WI38 (cell line): ENCODE data around the gene SOX18.

Source experiments
- H3K4me3 ChIP-seq: 2 replicates; pipeline ENCODE4 v1.5.1; 2011; ENCODE audit warnings: low read depth, mild to moderate bottlenecking, control low read depth, low read length
- CTCF ChIP-seq: IDR thresholded peaks from 2 replicates; pipeline ENCODE4 v1.5.1; 2012; ENCODE audit warnings: low read depth, mild to moderate bottlenecking, control low read depth, low read length

SOX18 gene

GRCh38 chr20:64025826-64026412, 23.5 kb downstream of the SOX18 start:
- H3K4me3 ChIP-seq, result no peak overlapping the region

GRCh38 chr20:64025101-64025825, 24.2 kb downstream of the SOX18 start:
- no peak for TF ChIP-seq CTCF
- no peak overlapping the region for H3K4me3 ChIP-seq

More at GRCh38 chr20:64025826-64026412, 23.5 kb downstream of the SOX18 start:
- no peak for TF ChIP-seq CTCF

GRCh38 chr20:64024141-64024990, 25.1 kb downstream of the SOX18 start:
- TF ChIP-seq CTCF, result no peak
- H3K4me3 ChIP-seq, result no peak overlapping the region

- H3K4me3 ChIP-seq, result no peak overlapping the region
- no peak for TF ChIP-seq CTCF
Observed at GRCh38 chr20:64023361-64024140, 25.9 kb downstream of the SOX18 start.

GRCh38 chr20:64022671-64023360, 26.6 kb downstream of the SOX18 start:
- no peak for TF ChIP-seq CTCF
- H3K4me3 ChIP-seq, result no peak overlapping the region

GRCh38 chr20:64021124-64021975, 28.1 kb downstream of the SOX18 start:
- H3K4me3 ChIP-seq, result no peak overlapping the region
- no peak for TF ChIP-seq CTCF
